NCI-H226 (cell line): ENCODE measurements around the gene AGRP.

ENCODE experiments used
- DNase-seq: peaks from one replicate; pipeline ENCODE4 v3.0.0-alpha.2; 2015

Gene AGRP

GRCh38 chr16:67463059-67463458, 20.3 kb downstream of the AGRP start:
- no peak for DNase-seq

GRCh38 chr16:67462279-67462655, 21.1 kb downstream of the AGRP start:
- no peak for DNase-seq

DNA sequence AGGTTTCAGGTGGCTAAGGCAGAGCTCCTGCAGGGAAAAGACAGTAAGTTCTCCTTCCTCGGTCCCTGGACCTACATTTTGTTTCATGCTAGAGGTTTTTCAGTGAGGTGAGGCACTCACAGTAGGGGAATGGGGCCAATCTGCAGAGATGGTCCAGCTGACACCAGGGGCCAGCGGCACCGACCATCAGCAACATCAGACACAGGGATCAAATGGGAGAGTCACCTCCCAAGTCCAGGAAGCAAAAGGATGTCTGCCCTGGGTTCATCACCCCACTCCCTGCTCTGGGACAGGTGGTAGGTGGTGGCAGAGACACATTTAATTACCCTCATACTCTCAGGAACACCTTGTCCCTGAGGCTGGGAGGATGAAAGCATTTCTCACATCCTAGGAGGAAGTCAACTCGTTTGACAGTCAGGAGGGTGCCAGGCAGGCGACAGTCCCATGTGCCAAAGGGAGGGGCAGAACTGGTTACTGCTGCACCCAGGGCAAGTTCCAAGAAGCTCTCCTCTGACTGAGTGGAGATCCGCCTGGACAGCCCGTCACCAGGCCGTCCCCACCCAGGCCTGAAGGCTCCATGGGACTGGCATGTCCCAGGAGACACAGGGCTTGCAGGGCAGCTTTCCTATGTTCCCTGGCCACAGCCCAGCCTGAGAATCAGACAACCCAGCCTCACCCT, 21.6 kb downstream of the AGRP start:
- DNase-seq = no peak

DNA sequence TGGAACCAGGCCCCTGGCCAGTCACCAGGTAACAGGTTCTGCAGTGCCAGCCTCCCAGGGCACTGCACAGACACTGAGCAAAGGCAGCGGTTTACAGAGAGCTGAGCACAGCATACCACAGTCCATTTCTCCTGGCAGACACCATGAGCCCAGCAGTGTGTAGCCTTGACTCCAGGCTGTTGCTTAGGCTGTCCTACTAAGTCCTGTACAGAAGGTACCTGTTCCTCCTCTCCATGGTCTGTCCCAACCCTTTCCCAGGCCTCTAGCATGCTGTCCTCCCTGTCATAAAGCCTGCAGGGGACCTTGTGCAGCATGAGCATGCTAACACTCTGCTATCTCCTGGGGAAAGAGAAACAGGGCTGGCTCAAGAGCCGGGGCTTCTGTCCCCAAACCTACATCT, 22.4 kb downstream of the AGRP start:
- no peak for DNase-seq

DNA sequence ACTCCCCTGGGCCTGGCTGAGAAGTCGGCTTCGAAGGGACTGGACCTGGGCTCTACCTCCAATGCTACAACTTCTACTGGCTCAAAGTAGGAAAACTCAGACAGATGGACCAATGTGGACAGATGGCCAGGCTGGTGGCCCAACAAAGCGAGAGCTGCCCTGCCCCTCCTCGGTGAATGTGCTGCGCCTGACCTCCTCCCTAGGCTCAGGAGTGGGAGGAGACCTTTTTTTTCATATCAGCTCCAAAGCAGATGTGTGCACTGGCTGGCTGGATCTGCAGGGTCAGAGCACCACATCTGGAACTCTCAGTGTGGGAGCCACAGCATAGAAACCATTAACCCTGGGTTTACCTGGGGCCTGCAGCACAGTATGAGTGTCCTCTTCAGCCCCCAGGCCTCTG, 23.2 kb downstream of the AGRP start:
- no peak for DNase-seq

- no peak for DNase-seq
These were observed 23.5 kb downstream of the AGRP start for GRCh38 chr16:67459861-67460150.

- no peak for DNase-seq
These were observed 24.1 kb downstream of the AGRP start for GRCh38 chr16:67459066-67459860.

DNA sequence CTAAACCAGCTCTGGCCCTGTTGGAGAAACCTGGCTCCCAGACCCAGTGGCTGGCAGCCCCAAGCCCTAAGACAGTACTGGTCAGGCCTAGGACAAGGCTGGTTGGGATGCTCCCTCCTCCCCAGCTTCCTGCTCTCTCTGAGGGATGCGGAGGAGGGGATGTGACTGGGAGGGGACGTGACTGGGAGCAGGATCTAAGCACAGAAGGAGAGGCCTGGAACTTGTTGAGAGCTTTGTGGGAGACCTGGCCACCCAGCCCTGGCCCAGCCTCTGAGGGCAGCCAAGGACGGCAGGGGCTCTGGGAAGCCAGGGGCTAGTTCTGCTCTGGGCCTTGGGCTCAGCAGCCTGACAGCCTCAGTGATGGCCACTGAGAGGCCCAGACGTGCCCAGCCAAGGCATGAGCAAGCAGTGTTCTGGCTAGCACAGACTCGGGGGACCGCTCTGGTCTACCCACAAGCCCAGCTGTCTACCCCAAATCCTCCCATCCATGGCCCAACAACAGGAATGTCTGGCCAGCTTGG, 25.2 kb downstream of the AGRP start:
- no peak for DNase-seq

GRCh38 chr16:67457611-67458010, 25.7 kb downstream of the AGRP start:
- no peak for DNase-seq

GRCh38 chr16:67456391-67457081, 26.8 kb downstream of the AGRP start:
- DNase-seq = no peak

- no peak for DNase-seq
These were observed 28.5 kb downstream of the AGRP start for GRCh38 chr16:67454852-67455251.

DNA sequence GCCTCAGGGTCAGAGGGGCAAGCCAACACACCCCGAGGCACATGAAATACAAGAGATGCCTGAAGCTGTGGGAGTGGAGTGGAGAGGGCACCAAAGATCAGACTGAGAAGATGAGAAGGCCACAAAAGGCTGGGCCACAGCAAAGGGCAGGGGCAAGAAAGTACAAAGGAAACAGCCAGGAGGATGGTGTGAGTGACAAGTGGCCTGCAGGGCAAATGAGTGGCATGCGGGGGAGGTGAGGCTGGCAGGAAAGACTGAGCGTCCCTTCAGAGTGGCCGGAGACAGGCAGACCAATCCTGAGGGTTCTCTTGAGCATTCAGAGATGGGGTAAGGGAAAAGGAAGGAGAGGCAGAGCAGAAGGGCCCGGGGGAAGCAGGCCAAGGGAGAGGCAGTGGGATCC, 29.2 kb downstream of the AGRP start:
- DNase-seq = no peak

- DNase-seq = no peak
These were observed 31.5 kb downstream of the AGRP start for GRCh38 chr16:67451704-67452435.

- DNase-seq = no peak
These were observed 32.2 kb downstream of the AGRP start for GRCh38 chr16:67451061-67451703.

DNA sequence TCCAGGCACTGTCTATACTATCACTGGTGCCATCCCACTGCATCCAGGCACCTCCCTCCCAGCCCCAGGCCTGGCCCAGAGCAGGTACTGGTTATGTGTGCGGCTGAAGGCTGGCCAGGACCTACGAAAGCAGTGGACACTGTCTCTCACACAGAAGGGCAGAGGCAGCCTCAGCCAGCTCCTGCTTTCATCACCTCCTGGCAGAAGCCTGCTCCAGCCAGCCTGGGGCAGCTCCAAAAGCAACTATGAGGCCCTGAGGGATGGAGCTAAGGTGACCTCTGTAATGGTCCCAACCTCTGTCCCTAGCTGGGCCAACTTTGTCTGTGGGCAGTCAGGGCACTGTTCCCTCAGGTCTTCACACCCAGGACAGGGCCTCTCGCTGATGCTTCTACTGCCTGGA, 33.6 kb downstream of the AGRP start:
- no peak for DNase-seq

- DNase-seq = no peak
These were observed 34.0 kb downstream of the AGRP start for GRCh38 chr16:67449336-67449735.

- no peak for DNase-seq
These were observed 34.8 kb downstream of the AGRP start for GRCh38 chr16:67448580-67448979.

DNA sequence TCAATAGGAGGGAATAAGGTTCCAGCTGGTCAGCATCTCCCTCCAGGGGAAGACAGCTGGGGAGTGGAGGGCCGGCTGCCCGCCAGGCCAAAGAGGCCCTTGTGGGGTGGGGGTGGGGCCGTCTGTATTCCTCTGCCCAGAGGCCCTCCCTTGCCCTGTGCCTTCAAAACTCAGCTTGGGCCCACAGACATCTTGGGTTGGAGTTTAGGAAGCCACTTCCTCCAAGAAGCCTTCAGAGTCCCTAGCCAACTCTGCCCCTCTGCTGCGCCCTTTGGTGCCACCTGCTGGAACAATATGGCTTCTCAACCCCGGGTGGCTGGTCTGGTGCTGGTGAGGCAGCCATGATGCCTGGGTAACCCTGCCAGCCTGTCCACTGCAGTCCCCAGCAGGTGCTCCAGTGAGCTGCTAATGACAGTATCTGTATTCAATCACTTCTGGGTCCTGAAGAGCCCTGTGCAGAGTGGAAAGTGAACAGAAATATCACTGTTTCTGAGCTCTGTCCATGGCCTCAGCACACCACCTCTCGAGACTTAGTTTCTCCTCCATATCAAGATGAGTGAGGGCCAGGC, 35.8 kb downstream of the AGRP start:
- DNase-seq = no peak

- no peak for DNase-seq
These were observed 36.3 kb downstream of the AGRP start for GRCh38 chr16:67446968-67447507.

DNA sequence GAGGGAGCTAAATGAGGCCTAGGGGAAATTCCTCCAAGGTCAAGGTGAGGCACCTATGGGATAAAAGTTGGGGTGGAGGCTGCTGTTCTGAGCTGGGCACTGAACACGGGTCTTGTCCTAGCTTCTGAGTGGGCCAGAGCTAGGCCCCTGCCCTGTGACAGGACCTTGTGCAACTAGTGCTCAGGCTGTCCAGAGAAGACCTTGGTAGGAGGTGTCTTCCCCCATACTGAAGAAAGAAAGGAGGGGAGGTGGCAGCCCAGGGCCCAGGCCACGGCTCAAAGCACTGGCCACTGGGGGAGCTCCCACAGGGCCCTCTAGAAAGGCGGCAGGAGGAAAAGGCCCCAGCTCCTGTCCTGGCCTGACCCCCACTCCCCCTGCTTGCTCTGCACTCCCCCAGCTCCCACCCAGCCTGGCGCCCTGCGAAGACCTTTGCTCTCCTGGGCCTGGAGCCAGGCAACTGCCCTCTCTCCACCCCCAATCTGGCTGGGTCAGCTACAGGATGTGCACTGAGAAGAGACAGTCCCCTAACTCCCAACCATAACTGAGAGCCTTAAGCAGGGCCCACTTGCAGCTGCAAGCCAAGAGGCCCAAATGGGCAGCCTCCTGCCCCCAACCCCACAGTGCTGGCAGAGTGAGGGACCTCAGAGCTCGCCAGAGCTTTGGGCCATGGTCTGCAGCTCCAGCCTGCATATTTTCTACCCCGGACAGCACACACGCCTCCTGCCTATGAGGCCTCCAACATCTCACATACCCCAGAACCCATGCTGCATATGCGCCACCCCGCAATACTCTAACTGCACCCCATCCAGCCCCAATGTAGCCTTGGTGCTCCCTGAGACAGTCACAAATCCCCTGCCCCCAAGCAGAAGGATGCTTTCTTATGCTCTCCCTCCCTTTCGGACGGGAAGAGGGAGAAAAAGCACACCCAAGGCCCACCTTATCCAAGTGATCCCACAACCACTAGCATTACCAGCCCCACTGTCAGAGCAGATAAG, 37.1 kb downstream of the AGRP start:
- no peak for DNase-seq

DNA sequence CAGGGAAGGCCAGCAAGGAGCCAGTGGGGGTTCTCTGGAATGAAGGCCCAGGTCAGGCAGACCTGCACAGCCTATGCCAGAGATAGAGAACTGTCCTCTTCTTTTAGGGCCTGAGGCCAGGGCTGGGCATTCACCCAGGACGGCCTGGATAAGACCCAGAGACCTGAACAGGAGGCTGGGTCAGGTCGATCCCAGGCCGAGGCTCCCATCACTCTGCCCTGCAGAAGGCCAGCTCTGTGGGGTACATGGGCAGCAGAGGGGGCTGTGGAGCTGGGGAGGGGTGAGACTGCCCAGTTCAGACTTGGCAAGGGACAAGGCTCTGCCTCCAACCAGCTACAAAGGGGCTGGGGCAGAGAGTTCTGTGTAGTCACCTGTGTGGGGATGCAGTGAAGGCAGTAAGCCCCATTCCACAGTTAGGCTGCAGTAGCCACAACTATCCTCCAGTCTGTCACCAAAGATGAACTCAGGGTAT, 37.9 kb downstream of the AGRP start:
- DNase-seq = no peak
